BJ (cell line): ENCODE measurements around the gene RCC2. TPM values are rescaled to one million over a fixed set of nuclear protein-coding genes. Genes with fewer than 3 reads are reported as not detected.
"Not testable (repeated sequence)": the region's sequence is repeated elsewhere in the genome, so short reads cannot be mapped to it uniquely, and the experiment has no call there.

Source experiments
- CTCF ChIA-PET: fragments of 350-600 bp; formaldehyde crosslinking; extraction: SDS; loops from one replicate; lab custom pipeline; 2021; ENCODE audit warnings: antibody characterized with exemption, inconsistent platforms; lab: Yijun Ruan, JAX
- POLR2A ChIA-PET: fragments of 300-600 bp; sonication (Branson Sonifier 250); formaldehyde crosslinking; extraction: SDS; loops from one replicate; lab custom pipeline; 2021; ENCODE audit warnings: antibody characterized with exemption; lab: Charles Lee
- DNase-seq: peaks from one replicate; pipeline ENCODE4 v3.0.0-alpha.2; 2011; ENCODE audit warnings: low read depth
- H3K27me3 ChIP-seq: 2 replicates; pipeline ENCODE4 v1.6.0; 2011; ENCODE audit warnings: low read length; ENCODE audit not compliant: control insufficient read depth, insufficient read depth
- H3K36me3 ChIP-seq: 2 replicates; pipeline ENCODE4 v1.5.1; 2011; ENCODE audit warnings: low read length; ENCODE audit not compliant: control insufficient read depth, insufficient read depth
- H3K4me3 ChIP-seq: 2 replicates; pipeline ENCODE4 v1.5.1; 2011; ENCODE audit warnings: low read depth, mild to moderate bottlenecking, control low read depth, low read length
- polyA plus RNA-seq: library from polyadenylated mRNA; depleted of rRNA; stranded (reverse); fragments of >200 nt; gene quantifications from 2 replicates; pipeline ENCODE4 v1.2.3, GENCODE V29; 2011
- TF ChIP-seq, protein P1 (sequence below): IDR thresholded peaks from 2 replicates; pipeline ENCODE4 v1.5.1; 2011; ENCODE audit warnings: low read depth, mild to moderate bottlenecking, control low read depth, inconsistent platforms, low read length, moderate library complexity; ENCODE audit not compliant: insufficient read depth

RCC2 gene
- polyA plus RNA-seq, 1 experiment = 42.2 TPM

- ChIA-PET CTCF (no interaction called here), POLR2A (no interaction called here)
- Histone ChIP-seq H3K27me3 (peaks cover 2% of the 10 kb centered on the region; the same call in 1 of the 2 replicates), H3K4me3 (no peak overlapping the region), H3K36me3 (no peaks in the 10 kb centered on the region)
- DNase-seq = no peak
- TF ChIP-seq, protein P1, sequence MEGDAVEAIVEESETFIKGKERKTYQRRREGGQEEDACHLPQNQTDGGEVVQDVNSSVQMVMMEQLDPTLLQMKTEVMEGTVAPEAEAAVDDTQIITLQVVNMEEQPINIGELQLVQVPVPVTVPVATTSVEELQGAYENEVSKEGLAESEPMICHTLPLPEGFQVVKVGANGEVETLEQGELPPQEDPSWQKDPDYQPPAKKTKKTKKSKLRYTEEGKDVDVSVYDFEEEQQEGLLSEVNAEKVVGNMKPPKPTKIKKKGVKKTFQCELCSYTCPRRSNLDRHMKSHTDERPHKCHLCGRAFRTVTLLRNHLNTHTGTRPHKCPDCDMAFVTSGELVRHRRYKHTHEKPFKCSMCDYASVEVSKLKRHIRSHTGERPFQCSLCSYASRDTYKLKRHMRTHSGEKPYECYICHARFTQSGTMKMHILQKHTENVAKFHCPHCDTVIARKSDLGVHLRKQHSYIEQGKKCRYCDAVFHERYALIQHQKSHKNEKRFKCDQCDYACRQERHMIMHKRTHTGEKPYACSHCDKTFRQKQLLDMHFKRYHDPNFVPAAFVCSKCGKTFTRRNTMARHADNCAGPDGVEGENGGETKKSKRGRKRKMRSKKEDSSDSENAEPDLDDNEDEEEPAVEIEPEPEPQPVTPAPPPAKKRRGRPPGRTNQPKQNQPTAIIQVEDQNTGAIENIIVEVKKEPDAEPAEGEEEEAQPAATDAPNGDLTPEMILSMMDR = no peak
Observed at GRCh38 chr1:17458794-17459193, 19.3 kb upstream of the RCC2 start.

DNA sequence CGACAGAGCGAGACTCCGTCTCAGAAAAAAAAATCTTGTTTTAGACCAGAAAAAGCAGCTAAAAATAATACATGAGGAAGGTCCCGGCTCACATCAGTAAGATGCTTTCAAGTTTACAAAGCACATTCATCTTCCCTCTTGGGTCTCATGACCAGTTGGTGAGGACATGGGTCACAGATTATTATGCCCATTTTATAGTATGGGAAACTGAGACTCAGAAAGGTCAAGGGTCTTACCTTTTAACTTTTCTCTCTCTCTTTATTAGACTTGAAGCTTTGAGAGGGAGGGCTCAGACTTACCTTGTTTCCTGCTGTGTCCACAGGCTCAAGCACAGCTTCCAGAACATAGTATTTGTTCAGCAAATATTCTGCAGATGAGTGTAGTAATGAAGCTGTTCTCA is 13.2 kb upstream of the RCC2 start:
- Histone ChIP-seq H3K27me3 (no peaks in the 10 kb centered on the region), H3K36me3 (no peaks in the 10 kb centered on the region), H3K4me3 (no peak overlapping the region)
- ChIA-PET CTCF (interaction anchor here (0.8 to 2.9 kb wide), 4 partner anchors 10 to 23 kb away, joined by 3 to 10 read pairs (median 5); no protein-coding TSS in a partner anchor), POLR2A (no interaction called here)
- TF ChIP-seq, protein P1 = no peak
- DNase-seq = no peak

DNA sequence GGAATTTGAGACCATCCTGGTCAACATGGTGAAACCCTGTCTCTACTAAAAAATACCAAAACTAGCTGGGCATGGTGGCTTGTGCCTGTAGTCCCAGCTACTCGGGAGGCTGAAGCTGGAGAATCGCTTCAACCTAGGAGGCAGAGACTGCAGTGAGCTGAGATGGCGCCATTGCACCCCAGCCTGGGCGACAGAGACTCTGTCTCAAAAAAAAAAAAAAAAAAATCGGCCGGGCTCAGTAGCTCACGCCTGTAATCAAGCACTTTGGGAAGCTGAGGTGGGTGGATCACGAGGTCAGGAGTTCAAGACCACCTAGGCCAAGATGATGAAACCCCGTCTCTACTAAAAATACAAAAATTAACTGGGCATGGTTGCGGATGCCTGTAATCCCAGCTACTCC is 12.7 kb upstream of the RCC2 start:
- POLR2A ChIA-PET, H3K4me3 ChIP-seq, DNase-seq, H3K27me3 ChIP-seq, H3K36me3 ChIP-seq: not testable (repeated sequence)
- CTCF ChIA-PET = interaction anchor here (0.8 to 2.9 kb wide), 6 partner anchors 10 to 47 kb away, joined by 3 to 10 read pairs (median 4); no protein-coding TSS in a partner anchor

GRCh38 chr1:17451731-17452130 is 12.3 kb upstream of the RCC2 start:
- POLR2A ChIA-PET = no interaction called here
- DNase-seq = no peak

GRCh38 chr1:17447501-17447992 is 8.1 kb upstream of the RCC2 start:
- Histone ChIP-seq H3K27me3 (no peaks in the 10 kb centered on the region), H3K4me3 (no peak overlapping the region), H3K36me3 (no peaks in the 10 kb centered on the region)
- DNase-seq = no peak
- ChIA-PET POLR2A (no interaction called here), CTCF (no interaction called here)
- TF ChIP-seq, protein P1 = no peak

More at GRCh38 chr1:17451731-17452130, 12.3 kb upstream of the RCC2 start:
- Histone ChIP-seq H3K36me3 (no peaks in the 10 kb centered on the region), H3K4me3 (no peak overlapping the region), H3K27me3 (no peaks in the 10 kb centered on the region)
- TF ChIP-seq, protein P1 = no peak
- CTCF ChIA-PET = interaction anchor here (0.8 to 2.9 kb wide), 5 partner anchors 9 to 46 kb away, joined by 3 to 10 read pairs (median 4); no protein-coding TSS in a partner anchor

DNA sequence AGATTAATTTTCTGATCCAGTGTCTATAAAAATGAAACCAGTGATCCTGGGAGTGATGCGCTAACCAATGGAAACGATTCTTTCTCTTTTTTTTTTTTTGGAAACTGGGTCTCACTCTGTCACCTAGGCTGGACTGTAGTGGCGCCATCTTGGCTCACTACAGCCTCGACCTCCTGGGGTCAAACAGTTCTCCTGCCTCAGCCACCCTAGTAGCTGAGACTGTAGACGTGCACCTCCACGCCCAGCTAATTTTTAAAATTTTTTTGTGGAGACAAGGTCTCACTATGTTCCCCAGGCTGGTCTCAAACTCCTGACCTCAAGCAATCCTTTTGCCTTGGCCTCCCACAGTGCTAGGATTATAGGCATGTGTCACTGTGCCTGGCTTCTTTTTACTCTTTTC is 3.4 kb upstream of the RCC2 start:
- POLR2A ChIA-PET = no interaction called here
- TF ChIP-seq, protein P1 = no peak
- CTCF ChIA-PET = interaction anchor here (1.8 to 3.1 kb wide), 3 partner anchors 9 to 71 kb away, joined by 4 to 11 read pairs (median 10); no protein-coding TSS in a partner anchor
- no peaks in the 10 kb centered on the region for H3K36me3 ChIP-seq
- DNase-seq = no peak
- no peak overlapping the region for H3K4me3 ChIP-seq
- H3K27me3 ChIP-seq = no peaks in the 10 kb centered on the region
